Kidney (tissue), 14 donors: ENCODE data around the gene UGT3A2. TPM values are rescaled to one million over a fixed set of nuclear protein-coding genes. Genes with fewer than 3 reads are reported as not detected.
A peak's percentile ranks its signal among the peaks of the same experiment; 100 is the strongest.

Experiments
- DNase-seq, 5 donors: peaks; one replicate each; pipeline ENCODE4 v3.0.0-alpha.2; 2013 to 2020
- FAIRE-seq: peaks from 2 replicates; lab custom pipeline; 2012; peaks lifted over from hg19 to GRCh38; lab: Jason Lieb, UNC
- H3K27ac ChIP-seq, 2 donors: one replicate each; pipeline ENCODE4 v1.7.0; 2013; ENCODE audit warnings: low read depth in 2 of 2, low read length in 2 of 2, inconsistent platforms in 1 of 2
- H3K27me3 ChIP-seq: one replicate; pipeline ENCODE4 v1.7.1; 2013; ENCODE audit warnings: low read length, inconsistent platforms; ENCODE audit not compliant: control insufficient read depth, insufficient read depth
- H3K36me3 ChIP-seq, 3 donors: one replicate each; pipeline versions ENCODE4 v1.7.0 to v1.7.1; 2013; ENCODE audit warnings: low read length in 3 of 3, control low read depth in 1 of 3, inconsistent platforms in 1 of 3; ENCODE audit not compliant: insufficient read depth in 3 of 3, control insufficient read depth in 2 of 3
- H3K4me1 ChIP-seq, 3 donors: one replicate each; pipeline versions ENCODE4 v1.7.0 to v1.7.1; 2013; ENCODE audit warnings: low read length in 3 of 3, inconsistent platforms in 1 of 3, low read depth in 1 of 3; ENCODE audit not compliant: control insufficient read depth in 2 of 3, insufficient read depth in 2 of 3
- H3K4me3 ChIP-seq, 3 donors: one replicate each; pipeline versions ENCODE4 v1.7.0 to v1.8.1; 2013; ENCODE audit warnings: low read length in 3 of 3, control low read depth in 1 of 3, inconsistent platforms in 1 of 3
- H3K9ac ChIP-seq, 3 donors: one replicate each; pipeline versions ENCODE4 v1.7.0 to v1.7.1; 2013; ENCODE audit warnings: low read length in 3 of 3, control low read depth in 1 of 3, inconsistent platforms in 1 of 3
- H3K9me3 ChIP-seq, 3 donors: one replicate each; pipeline versions ENCODE4 v1.7.0 to v1.7.1; 2013; ENCODE audit warnings: low read length in 3 of 3, control low read depth in 1 of 3, inconsistent platforms in 1 of 3; ENCODE audit not compliant: control insufficient read depth in 2 of 3, insufficient read depth in 1 of 3
- intact Hi-C: fragments of 100-400 bp; cut with DNase I; formaldehyde crosslinking; loops from one replicate; pipeline ENCODE4 v1.11.1; 2022
- polyA plus RNA-seq: library from polyadenylated mRNA; stranded (reverse); fragments of 350-450 nt; fragmentation: Illumina TruSeq; extraction: RNeasy Lipid Tissue Mini Kit (QIAGEN cat#74804); gene quantifications from one replicate; pipeline ENCODE4 v1.2.3, GENCODE V29; 2014; ENCODE audit warnings: low read depth, low replicate concordance; ENCODE audit not compliant: insufficient read depth
- total RNA-seq: library from RNA; stranded (reverse); fragmentation: NEBNext Ultra II Directional; extraction: Animal tissue kit (Norgen Biotek cat#: 25700); gene quantifications from one replicate; pipeline ENCODE4 v1.2.1, GENCODE V29; 2021
- TF ChIP-seq, protein P1 (sequence below): IDR thresholded peaks from 3 replicates; pipeline ENCODE4 v1.5.1; 2012; ENCODE audit warnings: mild to moderate bottlenecking, moderate library complexity, borderline replicate concordance; ENCODE audit not compliant: insufficient read depth; ENCODE audit errors: extremely low read depth
- donor health status: control.
- donor health status: control.
- donor health status: control.
- donor health status: control.
- donor health status: control.
- donor health status: DM: yes; HTN: yes; CAD: no.
- donor health status: Normal renal cell carcinoma (clear cell type).

The UGT3A2 gene
- total and polyA plus RNA-seq, 2 donors from 2014 or later = 0.35 to 4.4 TPM

DNA sequence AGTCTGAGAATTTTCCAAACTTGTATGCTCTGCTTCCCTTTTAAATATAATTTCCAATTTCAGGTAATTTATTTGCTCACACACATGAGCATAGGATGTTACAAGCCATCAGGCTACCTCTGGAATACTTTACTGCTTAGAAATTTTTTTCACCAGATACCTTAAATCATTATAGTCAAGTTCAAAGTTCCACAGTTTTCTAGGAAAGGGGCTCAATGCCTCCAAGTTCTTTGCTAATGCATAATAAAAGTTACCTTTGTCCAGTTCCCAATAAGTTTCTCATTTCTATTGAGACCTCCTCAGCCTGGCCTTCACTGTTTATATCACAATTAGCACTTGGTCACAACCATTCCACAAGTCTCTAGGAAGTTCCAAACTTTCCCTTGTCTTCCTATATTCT, 59.3 kb downstream of the UGT3A2 start:
- H3K4me1 ChIP-seq = peaks cover 0 to 8% (median 7%) of the 10 kb centered on the region in 3 donors
- intact Hi-C loops = no loop called here
- H3K9ac ChIP-seq = no peak overlapping the region
- DNase-seq (no peak), FAIRE-seq (no peak)
- no peak overlapping the region for H3K4me3 ChIP-seq
- no peaks in the 10 kb centered on the region for H3K27me3 ChIP-seq
- H3K36me3 ChIP-seq = no peaks in the 10 kb centered on the region
- H3K9me3 ChIP-seq = no peaks in the 10 kb centered on the region
- H3K27ac ChIP-seq = no peak overlapping the region
- TF ChIP-seq, protein P1, sequence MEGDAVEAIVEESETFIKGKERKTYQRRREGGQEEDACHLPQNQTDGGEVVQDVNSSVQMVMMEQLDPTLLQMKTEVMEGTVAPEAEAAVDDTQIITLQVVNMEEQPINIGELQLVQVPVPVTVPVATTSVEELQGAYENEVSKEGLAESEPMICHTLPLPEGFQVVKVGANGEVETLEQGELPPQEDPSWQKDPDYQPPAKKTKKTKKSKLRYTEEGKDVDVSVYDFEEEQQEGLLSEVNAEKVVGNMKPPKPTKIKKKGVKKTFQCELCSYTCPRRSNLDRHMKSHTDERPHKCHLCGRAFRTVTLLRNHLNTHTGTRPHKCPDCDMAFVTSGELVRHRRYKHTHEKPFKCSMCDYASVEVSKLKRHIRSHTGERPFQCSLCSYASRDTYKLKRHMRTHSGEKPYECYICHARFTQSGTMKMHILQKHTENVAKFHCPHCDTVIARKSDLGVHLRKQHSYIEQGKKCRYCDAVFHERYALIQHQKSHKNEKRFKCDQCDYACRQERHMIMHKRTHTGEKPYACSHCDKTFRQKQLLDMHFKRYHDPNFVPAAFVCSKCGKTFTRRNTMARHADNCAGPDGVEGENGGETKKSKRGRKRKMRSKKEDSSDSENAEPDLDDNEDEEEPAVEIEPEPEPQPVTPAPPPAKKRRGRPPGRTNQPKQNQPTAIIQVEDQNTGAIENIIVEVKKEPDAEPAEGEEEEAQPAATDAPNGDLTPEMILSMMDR = no peak

DNA sequence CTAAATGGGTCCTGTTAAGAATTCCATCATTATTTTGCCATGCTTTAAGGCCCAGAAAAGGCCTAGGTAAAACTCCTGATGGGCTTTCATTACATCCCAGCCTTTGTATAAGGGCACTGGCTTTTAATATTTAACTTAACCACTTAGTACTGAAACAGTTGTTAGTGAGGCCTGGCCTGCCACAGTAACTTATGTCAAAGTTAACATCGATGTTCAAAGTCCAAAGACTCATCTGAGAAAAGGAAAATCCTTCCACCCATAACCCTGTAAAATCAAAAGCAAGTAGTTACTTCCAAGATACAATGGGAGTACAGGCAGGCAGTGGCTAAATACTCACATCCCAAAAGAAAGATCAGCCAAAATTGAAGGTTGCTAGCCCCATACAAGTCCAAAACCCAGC, 60.5 kb downstream of the UGT3A2 start:
- Histone ChIP-seq H3K9ac (no peak overlapping the region), H3K27ac (peak overlapping the region; percentile 26 to 69), H3K9me3 (no peaks in the 10 kb centered on the region), H3K4me1 (peaks cover 0 to 8% (median 7%) of the 10 kb centered on the region in 3 donors), H3K4me3 (no peak overlapping the region), H3K36me3 (no peaks in the 10 kb centered on the region), H3K27me3 (no peaks in the 10 kb centered on the region)
- DNase-seq (peak in 1 of 5 donors; percentile 31), FAIRE-seq (no peak)
- intact Hi-C loops = no loop called here
- TF ChIP-seq, protein P1 = no peak

DNA sequence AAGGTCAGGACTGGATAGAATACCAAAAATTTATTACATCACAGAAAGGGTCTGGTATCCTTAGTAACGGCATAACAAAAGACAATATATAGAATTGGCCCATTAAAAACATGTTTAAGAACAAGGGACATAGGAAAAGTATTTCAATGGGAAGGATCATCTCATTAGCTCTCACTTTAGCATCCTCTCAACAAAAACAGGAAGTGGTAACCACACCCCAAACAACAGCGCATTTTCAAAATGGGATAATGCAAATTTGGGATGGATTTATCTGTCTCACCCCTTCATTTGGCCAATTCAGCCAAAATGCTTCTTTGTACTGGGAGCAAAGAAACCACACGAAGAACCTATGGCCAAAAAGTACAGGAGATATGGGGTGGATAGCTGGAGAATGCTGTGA, 65.7 kb downstream of the UGT3A2 start:
- H3K27me3 ChIP-seq = no peaks in the 10 kb centered on the region
- TF ChIP-seq, protein P1 = no peak
- no peak for FAIRE-seq

DNA sequence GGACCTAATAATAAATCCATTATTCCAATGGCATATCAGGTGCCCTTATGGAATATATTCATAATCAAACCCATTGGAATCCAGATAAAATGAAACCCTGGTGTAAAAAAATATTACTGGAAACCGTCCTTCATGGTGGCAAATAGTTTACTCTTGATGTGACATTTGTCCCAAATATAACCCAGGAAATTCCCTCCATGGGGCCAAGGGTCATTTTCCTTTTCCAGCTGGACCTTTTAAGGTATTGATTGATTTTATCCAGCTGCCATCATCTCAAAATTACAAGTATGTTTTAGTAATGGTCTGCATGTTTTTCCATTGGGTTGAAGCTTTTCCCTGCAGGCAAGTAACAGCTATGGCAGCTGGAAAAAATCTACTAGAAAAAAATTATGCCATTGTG, 67.1 kb downstream of the UGT3A2 start:
- no peaks in the 10 kb centered on the region for H3K9me3 ChIP-seq
- H3K27ac ChIP-seq = no peak overlapping the region
- TF ChIP-seq, protein P1 = no peak
- no peaks in the 10 kb centered on the region for H3K36me3 ChIP-seq
- H3K4me1 ChIP-seq = no peaks in the 10 kb centered on the region
- no peak for FAIRE-seq
- DNase-seq = no peak
- H3K9ac ChIP-seq = no peak overlapping the region
- H3K4me3 ChIP-seq = no peak overlapping the region
- H3K27me3 ChIP-seq = no peaks in the 10 kb centered on the region
- intact Hi-C loops = no loop called here

More for the DNA sequence above, 65.7 kb downstream of the UGT3A2 start:
- no peak overlapping the region for H3K27ac ChIP-seq
- intact Hi-C loops = no loop called here
- H3K36me3 ChIP-seq = no peaks in the 10 kb centered on the region
- no peak overlapping the region for H3K9ac ChIP-seq
- no peak overlapping the region for H3K4me3 ChIP-seq
- DNase-seq = no peak
- H3K9me3 ChIP-seq = no peaks in the 10 kb centered on the region
- no peaks in the 10 kb centered on the region for H3K4me1 ChIP-seq
